SKM-1 treated with dmso at 0.1 percent for 144 hours (cell line): ENCODE measurements around the gene CD300LG.
"Not testable (repeated sequence)": the region's sequence is repeated elsewhere in the genome, so short reads cannot be mapped to it uniquely, and the experiment has no call there.

Source experiments
- DNase-seq: peaks from one replicate; lab custom pipeline; 2025; ENCODE audit not compliant: unreplicated experiment; lab: John Stamatoyannopoulos, UW

Gene CD300LG

GRCh38 chr17:43846963-43847371, at the start of gene CD300LG:
Gene CD300LG (plus strand): TSS chr17:43847176. CDS start chr17:43847217, 41 bp downstream.
- DNase-seq, result no peak

- not testable (repeated sequence) for DNase-seq
These were observed 49.0 kb upstream of the CD300LG start for GRCh38 chr17:43798024-43798423.

- no peak for DNase-seq
These were observed 47.9 kb upstream of the CD300LG start for GRCh38 chr17:43799047-43799446.

GRCh38 chr17:43800736-43801135, 46.2 kb upstream of the CD300LG start:
- no peak for DNase-seq

- DNase-seq, result no peak
These were observed 45.1 kb upstream of the CD300LG start for GRCh38 chr17:43801844-43802243.

- DNase-seq, result no peak
These were observed 43.2 kb upstream of the CD300LG start for GRCh38 chr17:43803758-43804157.

GRCh38 chr17:43805117-43805516, 41.9 kb upstream of the CD300LG start:
- no peak for DNase-seq

GRCh38 chr17:43808076-43808475, 38.9 kb upstream of the CD300LG start:
- DNase-seq, result no peak

- no peak for DNase-seq
These were observed 37.9 kb upstream of the CD300LG start for GRCh38 chr17:43809121-43809520.

- no peak for DNase-seq
These were observed 36.7 kb upstream of the CD300LG start for GRCh38 chr17:43810226-43810715.

- DNase-seq, result no peak
These were observed 36.2 kb upstream of the CD300LG start for GRCh38 chr17:43810823-43811222.

GRCh38 chr17:43812396-43813265, 34.3 kb upstream of the CD300LG start:
- no peak for DNase-seq

GRCh38 chr17:43813386-43813785, 33.6 kb upstream of the CD300LG start:
- no peak for DNase-seq

GRCh38 chr17:43814026-43814425, 33.0 kb upstream of the CD300LG start:
- DNase-seq, result no peak

- no peak for DNase-seq
These were observed 32.3 kb upstream of the CD300LG start for GRCh38 chr17:43814714-43815113.

GRCh38 chr17:43816336-43817320, 30.3 kb upstream of the CD300LG start:
- DNase-seq, result no peak

- DNase-seq, result no peak
These were observed 29.1 kb upstream of the CD300LG start for GRCh38 chr17:43817826-43818225.

GRCh38 chr17:43818966-43819365, 28.0 kb upstream of the CD300LG start:
- DNase-seq, result no peak

GRCh38 chr17:43820759-43821158, 26.2 kb upstream of the CD300LG start:
- no peak for DNase-seq

GRCh38 chr17:43822570-43823190, 24.3 kb upstream of the CD300LG start:
- no peak for DNase-seq
